Lower lobe of right lung (tissue), 2 donors: ENCODE data around the gene SRRM2. TPM values are rescaled to one million over a fixed set of nuclear protein-coding genes. Genes with fewer than 3 reads are reported as not detected.
"Not testable (repeated sequence)": the region's sequence is repeated elsewhere in the genome, so short reads cannot be mapped to it uniquely, and the experiment has no call there.

Source experiments
- ATAC-seq, 2 donors: fragments of 200-7000 bp; cut with Tn5 transposase; one replicate each; pipeline ENCODE4 v1.9.1; 2020 to 2022; ENCODE audit warnings: mild to moderate bottlenecking in 2 of 2, moderate library complexity in 2 of 2
- DNase-seq: peaks from one replicate; pipeline ENCODE4 v3.0.0-alpha.2; 2020
- H3K27ac ChIP-seq: fragments of 200-600 bp; one replicate; pipeline ENCODE4 v1.8.0; 2022
- H3K27me3 ChIP-seq: fragments of 200-600 bp; one replicate; pipeline ENCODE4 v1.8.0; 2022; ENCODE audit warnings: low read depth
- H3K36me3 ChIP-seq: fragments of 200-600 bp; one replicate; pipeline ENCODE4 v1.8.0; 2022; ENCODE audit warnings: mild to moderate bottlenecking
- H3K4me1 ChIP-seq: fragments of 200-600 bp; one replicate; pipeline ENCODE4 v1.8.0; 2022
- H3K4me3 ChIP-seq: fragments of 200-600 bp; one replicate; pipeline ENCODE4 v1.8.0; 2022; ENCODE audit warnings: mild to moderate bottlenecking
- H3K9me3 ChIP-seq: fragments of 200-600 bp; one replicate; pipeline ENCODE4 v1.8.0; 2022
- intact Hi-C: fragments of 100-400 bp; cut with DNase I; formaldehyde crosslinking; loops from one replicate; pipeline ENCODE4 v1.11.0; 2022
- total RNA-seq: library from RNA; stranded (reverse); fragmentation: NEBNext Ultra II Directional; extraction: Animal tissue kit (Norgen Biotek cat#: 25700); gene quantifications from one replicate; pipeline ENCODE4 v1.2.1, GENCODE V29; 2021
- TF ChIP-seq, protein P1 (sequence below): fragments of 200-600 bp; IDR thresholded peaks from one replicate; pipeline ENCODE4 v1.8.0; 2022; ENCODE audit warnings: antibody characterized with exemption, mild to moderate bottlenecking
- donor health status: DM: no; HTN: yes; CAD: no; lungs with severe emphysema.

Gene SRRM2
- total RNA-seq, 1 donor from 2014 or later, result 659 TPM

DNA sequence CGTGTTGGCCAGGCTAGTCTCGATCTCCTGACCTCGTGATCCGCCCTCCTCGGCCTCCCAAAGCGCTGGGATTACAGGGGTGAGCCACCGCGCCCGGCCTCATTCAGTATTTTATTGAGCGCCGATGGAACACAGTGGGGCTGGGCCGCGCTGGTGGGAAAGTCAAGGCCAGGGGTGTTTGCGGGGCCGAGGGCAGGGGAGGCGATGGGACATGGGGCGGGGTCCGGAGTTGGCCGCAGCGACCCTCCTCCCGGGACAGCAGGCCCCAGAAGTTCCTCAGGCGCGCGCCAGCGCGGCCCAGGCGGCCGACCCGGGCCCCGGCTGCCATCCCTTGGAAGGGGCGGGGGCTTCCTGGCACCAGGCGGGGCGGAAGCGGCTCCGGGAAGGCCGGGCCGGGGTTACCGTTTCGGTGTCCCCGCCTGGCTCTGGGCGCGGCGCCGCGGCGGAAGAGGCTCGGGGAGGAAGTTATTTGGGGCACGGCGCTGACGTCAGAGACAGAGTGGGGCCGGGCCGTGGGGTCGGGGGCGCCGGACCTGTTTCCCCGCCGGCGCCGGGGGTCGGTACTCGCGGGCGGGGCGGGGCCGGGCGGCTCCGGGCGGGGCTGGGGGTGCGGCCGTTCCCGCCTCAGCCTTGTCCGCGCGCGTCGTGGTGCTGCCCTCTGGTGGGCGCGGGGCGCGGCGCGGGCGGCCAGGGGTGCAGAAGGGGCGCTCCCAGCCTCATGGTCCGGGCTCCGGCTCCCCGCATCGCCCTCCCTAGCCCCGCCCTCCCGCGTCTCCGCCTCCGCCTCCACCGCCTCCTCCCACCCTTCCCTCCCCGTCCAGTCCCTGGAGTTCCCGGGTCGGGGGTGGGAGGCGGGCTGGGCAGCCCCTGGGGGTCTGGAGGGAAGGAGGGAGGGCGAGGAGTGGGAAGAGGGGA is 31.5 kb upstream of the SRRM2 start:
- peak; percentile 91 to 92 for ATAC-seq
- peak overlapping the region; percentile 66 for H3K4me3 ChIP-seq
- peak; percentile 90 for DNase-seq
- no peaks in the 10 kb centered on the region for H3K36me3 ChIP-seq
- intact Hi-C loops, result no loop called here
- TF ChIP-seq, protein P1, sequence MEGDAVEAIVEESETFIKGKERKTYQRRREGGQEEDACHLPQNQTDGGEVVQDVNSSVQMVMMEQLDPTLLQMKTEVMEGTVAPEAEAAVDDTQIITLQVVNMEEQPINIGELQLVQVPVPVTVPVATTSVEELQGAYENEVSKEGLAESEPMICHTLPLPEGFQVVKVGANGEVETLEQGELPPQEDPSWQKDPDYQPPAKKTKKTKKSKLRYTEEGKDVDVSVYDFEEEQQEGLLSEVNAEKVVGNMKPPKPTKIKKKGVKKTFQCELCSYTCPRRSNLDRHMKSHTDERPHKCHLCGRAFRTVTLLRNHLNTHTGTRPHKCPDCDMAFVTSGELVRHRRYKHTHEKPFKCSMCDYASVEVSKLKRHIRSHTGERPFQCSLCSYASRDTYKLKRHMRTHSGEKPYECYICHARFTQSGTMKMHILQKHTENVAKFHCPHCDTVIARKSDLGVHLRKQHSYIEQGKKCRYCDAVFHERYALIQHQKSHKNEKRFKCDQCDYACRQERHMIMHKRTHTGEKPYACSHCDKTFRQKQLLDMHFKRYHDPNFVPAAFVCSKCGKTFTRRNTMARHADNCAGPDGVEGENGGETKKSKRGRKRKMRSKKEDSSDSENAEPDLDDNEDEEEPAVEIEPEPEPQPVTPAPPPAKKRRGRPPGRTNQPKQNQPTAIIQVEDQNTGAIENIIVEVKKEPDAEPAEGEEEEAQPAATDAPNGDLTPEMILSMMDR, result peak; percentile 57
- H3K9me3 ChIP-seq, result no peaks in the 10 kb centered on the region
- H3K27me3 ChIP-seq, result peaks cover 2% of the 10 kb centered on the region
- H3K27ac ChIP-seq, result peak overlapping the region; percentile 80
- H3K4me1 ChIP-seq, result peaks cover 25% of the 10 kb centered on the region

DNA sequence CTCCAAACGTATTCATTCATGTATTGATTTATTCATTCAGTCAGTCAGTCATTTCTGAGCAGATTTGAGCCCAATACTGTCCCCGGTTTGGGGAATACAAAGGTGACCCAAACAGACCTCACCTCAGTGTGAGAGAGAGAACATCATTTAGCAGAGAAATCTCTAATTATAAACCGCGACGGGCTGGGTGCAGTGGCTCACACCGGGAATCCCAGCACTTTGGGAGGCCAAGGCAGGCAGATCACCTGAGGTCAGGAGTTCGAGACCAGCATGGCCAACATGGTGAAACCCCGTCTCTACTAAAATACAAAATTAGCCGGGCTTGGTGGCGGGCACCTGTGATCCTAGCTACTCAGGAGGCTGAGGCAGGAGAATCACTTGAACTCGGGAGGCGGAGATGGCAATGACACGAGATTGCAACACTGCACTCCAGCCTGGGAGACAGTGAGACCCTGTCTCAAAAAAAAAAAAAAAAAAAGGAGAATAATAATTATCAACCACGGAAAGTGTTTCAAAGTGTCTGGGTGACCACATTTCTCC is 30.7 kb upstream of the SRRM2 start:
- DNase-seq, intact Hi-C loops, H3K36me3 ChIP-seq, H3K9me3 ChIP-seq, H3K27me3 ChIP-seq: not testable (repeated sequence)
- H3K27ac ChIP-seq, result peak overlapping the region; percentile 80
- H3K4me1 ChIP-seq, result peaks cover 25% of the 10 kb centered on the region
- peak in 1 of 2 donors; percentile 1 for ATAC-seq
- H3K4me3 ChIP-seq, result peak overlapping the region; percentile 66

DNA sequence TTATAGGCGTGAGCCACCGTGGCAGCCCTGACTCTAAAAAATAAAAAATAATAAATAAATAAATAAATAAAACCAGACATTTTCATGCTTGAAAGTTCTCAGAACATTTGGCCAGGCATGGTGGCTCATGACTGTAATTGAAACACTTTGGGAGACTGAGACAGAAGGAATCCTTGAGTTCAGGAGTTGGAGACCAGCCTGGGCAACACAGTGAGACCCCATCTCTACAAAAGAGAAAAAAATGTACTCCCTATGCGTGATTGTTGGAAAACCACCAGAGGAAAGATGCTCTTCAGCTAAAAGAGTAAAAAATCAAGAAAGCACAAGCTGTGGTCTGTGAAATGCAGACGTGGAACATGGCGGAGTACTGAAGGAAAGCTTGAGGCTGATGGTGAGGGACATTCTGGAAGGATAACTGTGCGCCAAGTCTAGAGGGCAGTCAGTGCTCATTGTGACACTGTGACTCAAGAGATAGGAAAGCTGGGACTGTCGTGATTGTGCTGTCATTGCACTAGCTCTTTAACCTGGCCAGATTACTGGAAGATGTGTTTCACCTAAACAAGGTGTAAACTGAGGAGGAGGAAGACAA is 28.3 kb upstream of the SRRM2 start:
- intact Hi-C loops, result no loop called here
- no peaks in the 10 kb centered on the region for H3K27me3 ChIP-seq
- DNase-seq (no peak), ATAC-seq (no peak)
- peaks cover 21% of the 10 kb centered on the region for H3K4me1 ChIP-seq
- TF ChIP-seq, protein P1, result no peak
- no peaks in the 10 kb centered on the region for H3K36me3 ChIP-seq
- H3K4me3 ChIP-seq, result no peak overlapping the region
- H3K9me3 ChIP-seq, result no peaks in the 10 kb centered on the region
- H3K27ac ChIP-seq, result no peak overlapping the region

DNA sequence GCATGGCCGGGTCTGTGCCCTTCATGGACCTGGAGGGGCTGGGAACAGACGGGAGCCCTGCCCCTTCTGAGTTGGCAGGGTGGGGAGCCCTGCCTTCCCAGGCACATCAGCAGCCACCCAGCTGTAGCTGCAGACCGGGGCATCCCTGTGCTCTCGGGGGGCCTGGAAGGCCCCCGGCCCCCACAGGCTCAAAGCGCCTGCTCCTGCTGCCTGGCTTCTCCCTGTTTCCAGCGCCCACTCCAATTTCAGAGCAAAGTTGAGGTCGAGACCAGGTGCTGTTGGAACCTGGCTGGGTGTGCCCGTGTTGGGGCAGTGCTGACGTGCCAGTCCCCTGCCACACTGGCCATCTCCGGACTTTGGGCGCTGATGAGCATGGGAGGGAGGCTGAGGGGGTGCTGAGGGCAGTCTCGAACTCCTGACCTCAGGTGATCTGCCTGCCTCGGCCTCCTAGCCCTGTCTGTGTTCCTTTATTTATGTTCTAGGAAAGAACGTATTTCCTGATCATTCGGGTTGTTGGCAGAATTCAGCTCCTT is 27.6 kb upstream of the SRRM2 start:
- TF ChIP-seq, protein P1, result no peak
- H3K27me3 ChIP-seq, result no peaks in the 10 kb centered on the region
- ATAC-seq (no peak), DNase-seq (no peak)
- H3K9me3 ChIP-seq, result no peaks in the 10 kb centered on the region
- intact Hi-C loops, result no loop called here
- no peaks in the 10 kb centered on the region for H3K36me3 ChIP-seq
- peaks cover 14% of the 10 kb centered on the region for H3K4me1 ChIP-seq
- no peak overlapping the region for H3K4me3 ChIP-seq
- H3K27ac ChIP-seq, result no peak overlapping the region

DNA sequence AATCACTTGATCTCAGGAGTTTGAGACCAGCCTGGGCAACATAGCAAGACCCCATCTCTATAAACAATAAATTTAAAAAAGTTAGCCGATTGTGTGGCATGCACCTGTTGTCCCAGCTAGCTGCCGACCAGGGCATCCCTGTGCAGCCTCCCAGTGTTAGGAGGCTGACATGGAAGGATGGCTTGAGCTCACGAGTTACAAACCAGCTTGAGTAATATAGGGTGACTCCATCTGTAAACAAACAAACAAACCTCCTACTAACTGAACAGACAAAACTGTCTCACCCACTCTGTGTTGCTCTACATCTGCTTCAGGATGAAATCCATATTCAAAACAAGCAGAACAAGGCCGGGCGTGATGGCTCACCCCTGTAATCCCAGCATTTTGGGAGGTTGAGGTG is 25.5 kb upstream of the SRRM2 start:
- H3K27me3 ChIP-seq, result no peaks in the 10 kb centered on the region
- ATAC-seq (no peak), DNase-seq (no peak)
- no peaks in the 10 kb centered on the region for H3K36me3 ChIP-seq
- no peaks in the 10 kb centered on the region for H3K9me3 ChIP-seq
- H3K27ac ChIP-seq, result no peak overlapping the region
- no peaks in the 10 kb centered on the region for H3K4me1 ChIP-seq
- intact Hi-C loops, result no loop called here
- TF ChIP-seq, protein P1, result no peak
- no peak overlapping the region for H3K4me3 ChIP-seq
